NK-92 (cell line): ENCODE measurements around the gene TRIM54.
"Not testable (repeated sequence)": the region's sequence is repeated elsewhere in the genome, so short reads cannot be mapped to it uniquely, and the experiment has no call there.

Experiments used
- DNase-seq: peaks from one replicate; lab custom pipeline; 2025; ENCODE audit not compliant: unreplicated experiment; lab: John Stamatoyannopoulos, UW

Gene TRIM54

GRCh38 chr2:27281442-27281841, 787 bp upstream of the TRIM54 start:
- DNase-seq: no peak

- no peak for DNase-seq
Observed at GRCh38 chr2:27282892-27283291, 663 bp downstream of the TRIM54 start.

- DNase-seq: no peak
Observed at GRCh38 chr2:27284996-27285395, 2.8 kb downstream of the TRIM54 start.

- no peak for DNase-seq
Observed at GRCh38 chr2:27285481-27285880, 3.3 kb downstream of the TRIM54 start.

GRCh38 chr2:27288610-27289009, 6.4 kb downstream of the TRIM54 start:
- DNase-seq: no peak

- DNase-seq: no peak
Observed at GRCh38 chr2:27290549-27290948, 8.3 kb downstream of the TRIM54 start.

GRCh38 chr2:27291865-27292264, 9.6 kb downstream of the TRIM54 start:
- DNase-seq: no peak

- DNase-seq: no peak
Observed at GRCh38 chr2:27294928-27295327, 12.7 kb downstream of the TRIM54 start.

GRCh38 chr2:27296481-27296880, 14.3 kb downstream of the TRIM54 start:
- DNase-seq: no peak

GRCh38 chr2:27297195-27297594, 15.0 kb downstream of the TRIM54 start:
- DNase-seq: no peak

- no peak for DNase-seq
Observed at GRCh38 chr2:27298391-27299080, 16.3 kb downstream of the TRIM54 start.

GRCh38 chr2:27300606-27301005, 18.4 kb downstream of the TRIM54 start:
- not testable (repeated sequence) for DNase-seq

GRCh38 chr2:27303093-27304025, 21.1 kb downstream of the TRIM54 start:
- DNase-seq: no peak

GRCh38 chr2:27304488-27305240, 22.4 kb downstream of the TRIM54 start:
- no peak for DNase-seq

- no peak for DNase-seq
Observed at GRCh38 chr2:27305516-27305915, 23.3 kb downstream of the TRIM54 start.

GRCh38 chr2:27306136-27306535, 23.9 kb downstream of the TRIM54 start:
- no peak for DNase-seq

GRCh38 chr2:27306573-27307286, 24.5 kb downstream of the TRIM54 start:
- DNase-seq: no peak

GRCh38 chr2:27307287-27307544, 25.0 kb downstream of the TRIM54 start:
- DNase-seq: no peak

GRCh38 chr2:27307545-27308358, 25.5 kb downstream of the TRIM54 start:
- DNase-seq: no peak

GRCh38 chr2:27308359-27308881, 26.2 kb downstream of the TRIM54 start, which contains the start of gene UCN:
Gene UCN (minus strand): TSS chr2:27308445. CDS start chr2:27307895, 550 bp downstream.
- no peak for DNase-seq
